VCaP (cell line): ENCODE data around the gene RHO.

ENCODE experiments used
- H3K27ac ChIP-seq: fragments of 450-650 bp; 2 replicates; pipeline ENCODE4 v1.5.1; 2017
- TF ChIP-seq, protein P1 (sequence below): fragments of 450-650 bp; conservative IDR thresholded peaks from 2 replicates; pipeline ENCODE4 v1.5.1; 2017; ENCODE audit warnings: mild to moderate bottlenecking, moderate library complexity

RHO gene

DNA sequence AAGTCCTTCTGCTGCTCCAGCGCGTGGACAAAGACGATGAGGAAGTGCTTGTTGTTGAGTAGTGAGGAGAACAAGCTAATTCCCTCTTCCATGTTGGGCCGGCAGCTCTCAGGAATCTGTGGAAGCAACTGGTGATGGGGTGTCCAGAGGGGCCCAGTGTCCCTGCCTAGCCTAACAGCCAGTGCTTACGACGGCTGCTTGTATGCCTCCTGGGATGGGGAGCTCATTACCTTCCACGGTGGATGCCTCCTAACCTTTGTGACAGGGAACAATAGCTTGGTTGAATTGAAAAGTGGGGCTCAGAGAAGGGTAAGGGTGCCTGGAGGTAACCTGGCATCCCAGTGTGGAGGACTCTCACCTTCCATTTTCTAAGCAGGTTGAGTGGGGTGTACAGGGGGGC lies 37.5 kb downstream of the RHO start:
- TF ChIP-seq, protein P1, sequence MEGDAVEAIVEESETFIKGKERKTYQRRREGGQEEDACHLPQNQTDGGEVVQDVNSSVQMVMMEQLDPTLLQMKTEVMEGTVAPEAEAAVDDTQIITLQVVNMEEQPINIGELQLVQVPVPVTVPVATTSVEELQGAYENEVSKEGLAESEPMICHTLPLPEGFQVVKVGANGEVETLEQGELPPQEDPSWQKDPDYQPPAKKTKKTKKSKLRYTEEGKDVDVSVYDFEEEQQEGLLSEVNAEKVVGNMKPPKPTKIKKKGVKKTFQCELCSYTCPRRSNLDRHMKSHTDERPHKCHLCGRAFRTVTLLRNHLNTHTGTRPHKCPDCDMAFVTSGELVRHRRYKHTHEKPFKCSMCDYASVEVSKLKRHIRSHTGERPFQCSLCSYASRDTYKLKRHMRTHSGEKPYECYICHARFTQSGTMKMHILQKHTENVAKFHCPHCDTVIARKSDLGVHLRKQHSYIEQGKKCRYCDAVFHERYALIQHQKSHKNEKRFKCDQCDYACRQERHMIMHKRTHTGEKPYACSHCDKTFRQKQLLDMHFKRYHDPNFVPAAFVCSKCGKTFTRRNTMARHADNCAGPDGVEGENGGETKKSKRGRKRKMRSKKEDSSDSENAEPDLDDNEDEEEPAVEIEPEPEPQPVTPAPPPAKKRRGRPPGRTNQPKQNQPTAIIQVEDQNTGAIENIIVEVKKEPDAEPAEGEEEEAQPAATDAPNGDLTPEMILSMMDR, result no peak
- no peak overlapping the region for H3K27ac ChIP-seq

DNA sequence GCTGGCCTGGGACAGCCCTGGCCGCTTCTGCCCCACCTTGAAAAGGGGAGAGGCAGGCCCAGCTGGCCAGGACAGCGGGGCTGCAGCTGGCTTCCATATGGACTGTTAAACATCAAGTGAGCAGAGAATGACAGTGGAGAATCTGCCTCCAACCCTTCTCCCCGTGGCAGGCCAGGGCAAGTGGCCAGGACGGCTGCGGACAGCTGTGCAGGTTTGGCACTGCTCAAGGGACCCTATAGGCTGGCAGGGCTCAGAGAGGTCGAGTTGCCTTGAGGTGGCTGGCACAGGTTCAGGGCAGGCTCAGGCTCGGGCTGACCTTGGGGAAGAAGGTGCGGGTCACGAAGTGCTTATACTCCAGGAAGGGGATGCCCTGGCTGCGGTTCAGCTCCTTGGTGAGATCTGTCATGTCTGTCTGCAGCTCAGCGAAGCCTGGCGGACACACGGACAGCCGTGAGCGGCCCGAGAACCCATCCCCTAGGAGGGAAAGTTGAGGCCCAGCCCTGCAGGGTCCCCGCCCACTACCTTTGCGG lies 38.8 kb downstream of the RHO start:
- TF ChIP-seq, protein P1, result no peak
- H3K27ac ChIP-seq, result no peak overlapping the region

DNA sequence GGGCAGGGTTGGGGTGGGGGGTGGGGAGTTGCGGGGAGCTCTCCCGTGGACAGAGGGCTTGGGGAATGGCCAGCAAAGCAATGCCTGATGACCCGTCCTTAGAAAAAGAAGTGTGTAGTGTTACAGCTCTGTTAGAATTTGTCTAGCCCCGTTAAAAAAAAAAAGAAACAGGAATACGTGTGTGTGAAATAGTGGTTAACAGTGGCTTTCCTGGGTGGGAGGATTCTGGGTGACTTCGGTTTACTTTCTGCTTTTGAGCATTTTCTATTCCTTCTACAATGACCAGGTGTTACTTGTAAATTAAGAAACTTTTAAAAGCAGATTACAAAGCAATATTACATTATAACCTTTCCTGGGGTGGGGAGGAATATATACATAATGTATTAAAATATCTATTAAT lies 39.5 kb downstream of the RHO start:
- TF ChIP-seq, protein P1, result no peak
- H3K27ac ChIP-seq, result no peak overlapping the region

DNA sequence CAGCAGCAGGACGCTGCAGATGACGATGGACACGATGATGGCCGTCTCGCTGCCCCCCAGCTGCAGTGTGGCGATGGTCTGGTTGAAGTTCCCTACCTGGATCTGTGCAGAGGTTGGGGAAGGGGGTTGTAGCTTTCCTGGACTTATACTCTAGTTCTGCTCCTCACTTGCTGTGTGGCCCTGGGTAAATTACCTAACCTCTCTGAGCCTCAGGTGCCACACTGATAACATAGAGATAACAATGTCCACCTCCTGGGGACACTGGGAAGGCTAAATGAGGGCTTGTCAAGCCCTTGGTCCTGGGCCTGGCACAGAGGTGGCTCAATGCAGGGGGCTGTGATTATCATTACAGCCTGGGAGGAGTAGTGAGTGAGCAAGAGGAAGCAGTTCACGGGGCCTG lies 41.4 kb downstream of the RHO start:
- TF ChIP-seq, protein P1, result no peak
- H3K27ac ChIP-seq, result no peak overlapping the region

DNA sequence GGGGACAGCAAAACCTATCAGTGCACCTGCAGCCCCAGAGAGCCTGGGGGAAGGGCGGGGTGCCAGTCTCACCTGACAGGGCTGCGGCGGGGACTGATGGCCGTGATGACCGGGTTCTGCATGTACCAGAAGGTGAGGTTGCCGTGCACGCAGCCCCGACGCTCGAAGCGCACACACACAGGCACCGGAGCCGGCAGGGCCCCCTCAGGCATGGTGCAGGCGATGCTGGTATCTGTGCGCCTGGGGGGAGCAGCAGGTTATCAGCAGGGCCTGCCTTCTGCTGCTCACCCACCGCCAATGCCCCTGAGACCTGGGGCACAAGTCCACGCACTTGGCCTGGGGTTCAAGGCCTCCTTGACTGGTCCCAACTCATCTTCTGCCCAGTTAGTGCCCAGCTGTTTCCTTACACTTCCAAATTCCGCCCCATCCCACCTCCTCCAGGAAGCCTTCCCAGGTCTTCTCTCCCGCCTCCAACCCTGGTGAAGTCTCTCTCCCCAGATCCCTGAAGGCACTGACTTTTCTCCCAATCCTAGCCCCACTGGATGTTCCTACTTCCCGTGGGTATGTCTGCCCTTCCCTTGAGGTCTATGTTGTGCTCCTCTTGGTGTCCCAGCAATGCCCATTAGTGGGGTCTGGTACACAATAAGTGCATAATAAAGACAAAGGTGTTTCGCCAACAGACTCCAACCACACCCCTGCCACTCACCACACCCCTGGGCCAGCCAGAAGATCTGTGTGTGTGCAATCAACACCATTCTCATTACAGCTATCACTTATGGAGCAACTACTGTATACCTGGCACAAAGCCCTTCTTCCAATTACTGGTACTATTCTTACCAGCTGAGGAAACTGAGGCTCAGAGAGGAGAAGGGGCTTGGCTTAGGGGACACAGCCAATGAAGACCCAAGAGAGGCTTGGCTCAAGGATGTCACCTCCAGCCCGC lies 43.4 kb downstream of the RHO start:
- TF ChIP-seq, protein P1, result no peak
- H3K27ac ChIP-seq, result no peak overlapping the region

DNA sequence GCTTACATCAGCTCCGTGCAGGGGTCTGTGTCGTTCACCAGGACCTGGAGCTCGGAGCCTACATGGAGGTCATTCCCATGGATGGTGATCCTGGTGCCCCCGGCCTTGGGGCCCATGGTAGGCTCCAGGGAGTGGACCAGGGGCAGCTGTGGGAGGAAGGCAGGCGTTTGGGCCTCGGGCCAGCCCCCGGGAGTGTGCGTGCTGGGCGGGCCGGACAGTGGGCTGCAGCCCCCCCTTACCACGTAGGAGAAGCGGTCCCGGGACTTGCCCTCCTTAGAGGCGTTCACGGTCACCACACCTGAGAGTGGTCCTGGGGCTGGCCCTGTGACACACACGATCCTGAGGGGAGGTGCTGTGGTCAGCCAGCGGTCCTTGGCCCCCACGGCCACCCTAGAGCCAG lies 44.2 kb downstream of the RHO start:
- TF ChIP-seq, protein P1, result no peak
- H3K27ac ChIP-seq, result no peak overlapping the region

DNA sequence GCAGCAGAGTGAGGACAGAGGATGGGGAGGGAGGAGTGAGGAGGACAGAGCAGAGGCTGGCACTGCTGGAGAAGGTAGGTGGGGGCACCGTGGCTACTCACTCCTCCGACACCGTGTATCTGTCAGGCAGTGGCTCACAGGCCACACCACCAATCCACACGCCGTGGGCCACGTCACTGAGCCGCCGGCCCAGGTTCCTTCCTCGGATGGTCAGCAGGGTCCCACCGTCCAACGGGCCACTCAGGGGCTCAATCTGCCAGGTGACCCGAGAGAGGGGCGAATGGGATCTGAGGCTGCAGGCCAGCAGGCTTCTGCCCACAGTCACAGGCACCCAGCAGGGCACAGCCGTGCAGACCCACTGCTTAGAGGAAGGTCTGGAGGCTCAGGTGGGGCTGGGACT lies 45.1 kb downstream of the RHO start:
- TF ChIP-seq, protein P1, result no peak

More for the DNA sequence above, 45.1 kb downstream of the RHO start:
- no peak overlapping the region for H3K27ac ChIP-seq
